GM21367 (cell line): Measurements from ENCODE around the gene MUC6.

Experiments
- ATAC-seq: cut with Tn5 transposase; IDR thresholded peaks from one replicate; pipeline ENCODE4 v1.9.1; 2021; ENCODE audit not compliant: unreplicated experiment

MUC6 gene, protein sequence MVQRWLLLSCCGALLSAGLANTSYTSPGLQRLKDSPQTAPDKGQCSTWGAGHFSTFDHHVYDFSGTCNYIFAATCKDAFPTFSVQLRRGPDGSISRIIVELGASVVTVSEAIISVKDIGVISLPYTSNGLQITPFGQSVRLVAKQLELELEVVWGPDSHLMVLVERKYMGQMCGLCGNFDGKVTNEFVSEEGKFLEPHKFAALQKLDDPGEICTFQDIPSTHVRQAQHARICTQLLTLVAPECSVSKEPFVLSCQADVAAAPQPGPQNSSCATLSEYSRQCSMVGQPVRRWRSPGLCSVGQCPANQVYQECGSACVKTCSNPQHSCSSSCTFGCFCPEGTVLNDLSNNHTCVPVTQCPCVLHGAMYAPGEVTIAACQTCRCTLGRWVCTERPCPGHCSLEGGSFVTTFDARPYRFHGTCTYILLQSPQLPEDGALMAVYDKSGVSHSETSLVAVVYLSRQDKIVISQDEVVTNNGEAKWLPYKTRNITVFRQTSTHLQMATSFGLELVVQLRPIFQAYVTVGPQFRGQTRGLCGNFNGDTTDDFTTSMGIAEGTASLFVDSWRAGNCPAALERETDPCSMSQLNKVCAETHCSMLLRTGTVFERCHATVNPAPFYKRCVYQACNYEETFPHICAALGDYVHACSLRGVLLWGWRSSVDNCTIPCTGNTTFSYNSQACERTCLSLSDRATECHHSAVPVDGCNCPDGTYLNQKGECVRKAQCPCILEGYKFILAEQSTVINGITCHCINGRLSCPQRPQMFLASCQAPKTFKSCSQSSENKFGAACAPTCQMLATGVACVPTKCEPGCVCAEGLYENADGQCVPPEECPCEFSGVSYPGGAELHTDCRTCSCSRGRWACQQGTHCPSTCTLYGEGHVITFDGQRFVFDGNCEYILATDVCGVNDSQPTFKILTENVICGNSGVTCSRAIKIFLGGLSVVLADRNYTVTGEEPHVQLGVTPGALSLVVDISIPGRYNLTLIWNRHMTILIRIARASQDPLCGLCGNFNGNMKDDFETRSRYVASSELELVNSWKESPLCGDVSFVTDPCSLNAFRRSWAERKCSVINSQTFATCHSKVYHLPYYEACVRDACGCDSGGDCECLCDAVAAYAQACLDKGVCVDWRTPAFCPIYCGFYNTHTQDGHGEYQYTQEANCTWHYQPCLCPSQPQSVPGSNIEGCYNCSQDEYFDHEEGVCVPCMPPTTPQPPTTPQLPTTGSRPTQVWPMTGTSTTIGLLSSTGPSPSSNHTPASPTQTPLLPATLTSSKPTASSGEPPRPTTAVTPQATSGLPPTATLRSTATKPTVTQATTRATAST (N-terminal part only)

DNA sequence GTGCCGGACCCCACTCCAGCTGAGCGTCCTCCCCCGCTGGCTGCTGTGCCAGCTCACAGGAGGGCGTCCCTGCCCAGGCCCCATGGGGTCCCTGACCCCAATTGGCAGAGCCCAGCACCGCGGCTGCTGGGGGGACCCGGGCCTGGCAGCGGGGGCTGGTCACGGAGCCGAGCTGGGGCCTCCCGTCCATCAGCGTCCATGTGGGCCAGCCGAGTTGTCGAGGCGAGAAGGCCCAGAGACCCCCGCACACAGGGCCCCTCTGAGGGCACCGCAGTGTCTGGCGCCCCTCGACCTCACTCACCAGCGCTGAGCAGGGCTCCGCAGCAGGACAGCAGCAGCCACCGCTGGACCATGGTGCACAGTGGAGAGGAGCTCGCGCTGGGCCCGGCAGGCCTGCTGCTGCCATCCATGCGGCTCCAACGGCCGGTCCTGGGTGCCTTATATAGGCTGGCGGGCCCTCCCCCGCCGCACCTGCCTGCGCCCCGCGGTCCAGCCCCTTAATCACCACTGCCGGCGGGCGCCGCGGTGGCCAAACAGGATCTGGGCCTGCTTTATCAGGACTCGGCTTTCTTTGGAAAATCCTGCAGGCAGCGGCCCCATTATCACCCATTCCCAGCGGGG, at the start of gene MUC6:
Gene MUC6 (minus strand): TSS at position 416 of the 621 bp plus-strand sequence. CDS start 63 bp downstream, at position 353.
- ATAC-seq: no peak

DNA sequence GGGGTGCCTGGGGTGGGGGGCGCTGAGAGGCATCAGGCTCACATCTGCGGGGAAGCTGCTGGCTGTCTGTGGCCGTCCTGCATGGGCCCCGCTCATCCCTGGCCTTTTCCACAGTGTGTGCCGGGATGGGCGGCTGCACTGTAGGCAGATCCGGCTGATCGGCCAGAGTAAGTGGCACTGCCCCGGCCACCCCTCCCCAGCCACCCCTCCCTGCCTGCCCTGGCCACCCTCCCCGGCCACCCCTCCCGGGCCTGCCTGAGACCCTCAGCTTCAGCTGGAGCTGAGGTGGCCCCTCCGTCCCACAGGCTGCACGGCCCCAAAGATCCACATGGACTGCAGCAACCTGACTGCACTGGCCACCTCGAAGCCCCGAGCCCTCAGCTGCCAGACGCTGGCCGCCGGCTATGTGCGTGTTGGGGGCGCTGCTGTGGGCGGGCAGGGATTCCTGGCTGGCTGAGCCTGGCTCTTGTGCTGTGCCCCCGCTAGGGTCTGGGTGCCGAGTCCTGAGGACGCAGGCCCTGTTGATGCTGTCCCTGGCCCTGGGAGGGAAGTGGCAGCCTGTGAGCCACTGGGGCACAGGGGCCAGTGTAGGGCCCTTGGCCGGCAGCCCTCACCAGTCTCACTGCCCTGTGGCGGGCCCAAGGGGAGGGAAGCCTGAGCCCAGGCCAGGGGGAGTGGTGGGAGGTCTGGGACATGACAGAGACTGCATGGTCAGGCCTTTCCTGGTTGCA, 49.1 kb upstream of the MUC6 start:
- no peak for ATAC-seq

DNA sequence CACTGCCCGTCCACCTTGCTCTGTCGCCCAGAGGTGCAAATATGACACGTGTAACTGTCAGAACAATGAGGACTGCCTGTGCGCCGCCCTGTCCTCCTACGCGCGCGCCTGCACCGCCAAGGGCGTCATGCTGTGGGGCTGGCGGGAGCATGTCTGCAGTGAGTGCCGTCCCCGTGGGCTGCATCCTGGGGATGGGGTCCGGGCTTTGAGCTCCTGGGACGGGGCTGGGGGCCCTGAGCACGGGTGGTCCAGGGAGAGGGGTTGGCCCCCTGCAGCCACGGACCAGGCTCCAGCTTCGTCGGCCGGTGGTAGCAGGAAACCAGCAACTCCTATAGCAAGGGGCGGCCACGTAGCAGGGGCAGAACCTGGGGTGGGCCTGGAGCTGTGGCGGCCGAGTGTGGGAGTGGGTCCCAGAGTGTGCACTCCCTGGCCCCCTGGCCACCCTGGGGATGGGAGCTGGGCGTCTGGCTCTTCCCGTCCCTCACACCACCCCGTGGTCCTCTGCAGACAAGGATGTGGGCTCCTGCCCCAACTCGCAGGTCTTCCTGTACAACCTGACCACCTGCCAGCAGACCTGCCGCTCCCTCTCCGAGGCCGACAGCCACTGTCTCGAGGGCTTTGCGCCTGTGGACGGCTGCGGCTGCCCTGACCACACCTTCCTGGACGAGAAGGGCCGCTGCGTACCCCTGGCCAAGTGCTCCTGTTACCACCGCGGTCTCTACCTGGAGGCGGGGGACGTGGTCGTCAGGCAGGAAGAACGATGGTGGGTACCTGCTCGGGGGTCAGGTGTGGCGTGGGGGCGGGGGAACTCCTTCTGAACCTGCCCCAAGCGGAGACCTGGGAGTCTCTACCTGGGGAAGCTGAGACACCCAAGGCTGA, 48.3 kb upstream of the MUC6 start:
- no peak for ATAC-seq

DNA sequence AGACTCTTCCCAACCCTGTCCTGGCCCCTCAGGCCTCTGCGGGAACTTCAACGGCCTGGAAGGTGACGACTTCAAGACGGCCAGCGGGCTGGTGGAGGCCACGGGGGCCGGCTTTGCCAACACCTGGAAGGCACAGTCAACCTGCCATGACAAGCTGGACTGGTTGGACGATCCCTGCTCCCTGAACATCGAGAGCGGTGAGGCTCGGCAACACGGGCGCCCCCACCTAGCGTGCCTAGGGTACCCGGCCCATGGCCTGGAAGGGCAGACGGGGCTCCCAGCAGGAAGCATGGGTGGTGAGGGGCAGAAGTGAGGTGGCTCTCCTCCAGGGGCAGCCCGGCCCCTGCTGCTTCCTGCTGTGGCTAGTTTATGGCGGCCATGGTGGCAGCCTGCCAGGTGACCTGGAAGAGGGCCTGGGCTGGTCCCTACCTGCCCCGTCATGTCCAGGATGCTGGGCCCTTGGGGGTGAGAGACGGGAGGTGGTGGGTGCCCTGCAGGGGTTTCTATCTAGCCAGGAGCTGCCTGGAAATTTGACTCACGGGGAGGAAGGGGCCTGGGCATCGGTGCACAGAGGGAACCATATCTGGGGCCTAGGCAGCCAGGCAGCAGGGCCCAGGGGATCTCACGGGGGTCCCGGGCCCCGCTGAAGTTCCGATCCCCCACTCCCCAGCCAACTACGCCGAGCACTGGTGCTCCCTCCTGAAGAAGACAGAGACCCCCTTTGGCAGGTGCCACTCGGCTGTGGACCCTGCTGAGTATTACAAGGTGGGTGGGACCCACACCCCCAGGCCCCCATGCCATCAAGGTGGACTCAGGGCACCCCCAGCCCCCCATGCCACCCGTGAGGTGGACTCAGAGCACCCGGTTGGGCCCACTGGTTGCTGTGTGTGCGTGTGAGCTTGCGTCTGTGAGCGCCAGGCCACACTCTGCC, 47.4 kb upstream of the MUC6 start:
- no peak for ATAC-seq

DNA sequence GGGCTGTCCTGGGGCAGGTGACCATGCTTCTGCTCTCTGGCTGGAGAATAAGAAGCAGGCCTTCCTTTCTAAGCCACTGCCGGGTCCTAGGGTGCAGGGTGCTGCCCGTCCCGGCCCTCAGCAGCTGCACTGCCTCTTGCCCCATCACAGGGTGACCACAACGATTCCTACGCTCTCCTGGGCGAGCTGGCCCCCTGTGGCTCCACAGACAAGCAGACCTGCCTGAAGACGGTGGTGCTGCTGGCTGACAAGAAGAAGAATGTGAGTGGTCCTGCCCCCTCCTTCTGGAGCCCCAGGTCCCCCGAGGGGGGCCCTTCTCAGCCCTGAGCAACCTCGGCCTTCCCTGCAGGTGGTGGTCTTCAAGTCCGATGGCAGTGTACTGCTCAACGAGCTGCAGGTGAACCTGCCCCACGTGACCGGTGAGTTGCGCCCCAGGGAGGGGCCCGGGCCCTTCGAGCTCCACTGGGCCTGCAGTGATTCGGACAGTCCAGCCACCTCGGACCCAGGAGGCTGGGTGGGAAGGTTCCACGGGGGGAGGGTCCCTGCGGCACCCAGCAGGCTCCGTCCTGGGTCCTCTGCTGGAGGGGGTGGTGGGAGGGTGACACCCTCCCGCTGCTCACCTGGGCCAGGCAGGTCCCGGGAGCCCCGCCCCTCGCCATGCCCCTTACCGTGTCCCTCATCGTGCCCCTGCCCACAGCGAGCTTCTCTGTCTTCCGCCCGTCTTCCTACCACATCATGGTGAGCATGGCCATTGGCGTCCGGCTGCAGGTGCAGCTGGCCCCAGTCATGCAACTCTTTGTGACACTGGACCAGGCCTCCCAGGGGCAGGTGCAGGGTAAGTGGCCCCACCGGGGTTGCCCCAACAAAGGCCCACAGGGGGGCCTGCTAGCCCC, 46.5 kb upstream of the MUC6 start:
- no peak for ATAC-seq

DNA sequence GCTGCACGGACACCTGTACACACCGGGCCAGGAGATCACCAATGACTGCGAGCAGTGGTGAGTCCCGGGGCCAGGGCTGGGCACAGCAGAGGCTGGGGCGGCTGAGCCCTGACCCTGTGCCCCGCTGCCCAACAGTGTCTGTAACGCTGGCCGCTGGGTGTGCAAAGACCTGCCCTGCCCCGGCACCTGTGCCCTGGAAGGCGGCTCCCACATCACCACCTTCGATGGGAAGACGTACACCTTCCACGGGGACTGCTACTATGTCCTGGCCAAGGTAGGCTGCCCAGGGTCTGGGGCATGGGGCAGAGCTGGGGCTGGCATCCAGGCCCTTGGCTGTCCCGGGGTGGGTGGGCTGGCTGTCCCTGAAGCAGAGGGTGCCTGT, 45.8 kb upstream of the MUC6 start:
- no peak for ATAC-seq

DNA sequence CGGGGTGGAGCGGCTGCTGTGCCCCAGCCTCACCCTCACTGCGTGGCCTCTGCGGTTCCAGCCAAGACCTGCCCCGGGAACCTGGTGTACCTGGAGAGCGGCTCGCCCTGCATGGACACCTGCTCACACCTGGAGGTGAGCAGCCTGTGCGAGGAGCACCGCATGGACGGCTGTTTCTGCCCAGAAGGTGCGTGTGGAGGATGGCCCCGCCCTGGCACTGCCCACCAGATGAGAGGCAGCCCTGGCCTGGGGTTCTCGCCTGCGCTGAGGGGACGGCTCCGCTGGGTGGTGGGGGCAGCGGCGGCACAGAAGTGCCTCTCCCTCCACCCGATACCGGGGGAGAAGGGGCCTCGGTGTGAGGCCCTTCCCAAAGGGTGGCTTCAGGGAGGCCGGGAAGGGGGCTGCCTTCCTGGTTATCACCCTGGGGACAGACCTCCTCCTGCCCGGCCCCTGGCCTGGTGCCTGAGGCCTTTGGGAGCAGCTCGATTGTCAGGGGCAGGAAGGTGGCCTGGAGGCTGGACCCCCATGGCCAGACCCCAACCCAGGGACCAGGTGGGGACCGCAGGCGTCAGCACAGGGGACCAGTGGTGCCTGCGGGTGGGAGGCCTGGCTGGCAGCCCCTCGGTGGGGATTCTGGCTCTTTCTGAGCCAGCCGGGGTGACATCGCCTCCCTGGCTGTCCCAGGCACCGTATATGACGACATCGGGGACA, 45.2 kb upstream of the MUC6 start:
- ATAC-seq: no peak

DNA sequence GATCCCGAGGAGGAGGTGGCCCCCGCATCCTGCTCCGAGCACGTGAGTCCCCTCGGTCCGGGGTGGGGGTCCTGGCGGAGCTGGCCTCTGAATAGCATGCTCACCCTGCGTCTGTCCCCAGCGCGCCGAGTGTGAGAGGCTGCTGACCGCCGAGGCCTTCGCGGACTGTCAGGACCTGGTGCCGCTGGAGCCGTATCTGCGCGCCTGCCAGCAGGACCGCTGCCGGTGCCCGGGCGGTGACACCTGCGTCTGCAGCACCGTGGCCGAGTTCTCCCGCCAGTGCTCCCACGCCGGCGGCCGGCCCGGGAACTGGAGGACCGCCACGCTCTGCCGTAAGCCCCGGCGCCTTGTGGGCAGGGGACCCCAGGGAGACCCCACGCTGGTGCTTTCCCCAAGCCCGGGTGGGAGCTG, 41.7 kb upstream of the MUC6 start:
- no peak for ATAC-seq

DNA sequence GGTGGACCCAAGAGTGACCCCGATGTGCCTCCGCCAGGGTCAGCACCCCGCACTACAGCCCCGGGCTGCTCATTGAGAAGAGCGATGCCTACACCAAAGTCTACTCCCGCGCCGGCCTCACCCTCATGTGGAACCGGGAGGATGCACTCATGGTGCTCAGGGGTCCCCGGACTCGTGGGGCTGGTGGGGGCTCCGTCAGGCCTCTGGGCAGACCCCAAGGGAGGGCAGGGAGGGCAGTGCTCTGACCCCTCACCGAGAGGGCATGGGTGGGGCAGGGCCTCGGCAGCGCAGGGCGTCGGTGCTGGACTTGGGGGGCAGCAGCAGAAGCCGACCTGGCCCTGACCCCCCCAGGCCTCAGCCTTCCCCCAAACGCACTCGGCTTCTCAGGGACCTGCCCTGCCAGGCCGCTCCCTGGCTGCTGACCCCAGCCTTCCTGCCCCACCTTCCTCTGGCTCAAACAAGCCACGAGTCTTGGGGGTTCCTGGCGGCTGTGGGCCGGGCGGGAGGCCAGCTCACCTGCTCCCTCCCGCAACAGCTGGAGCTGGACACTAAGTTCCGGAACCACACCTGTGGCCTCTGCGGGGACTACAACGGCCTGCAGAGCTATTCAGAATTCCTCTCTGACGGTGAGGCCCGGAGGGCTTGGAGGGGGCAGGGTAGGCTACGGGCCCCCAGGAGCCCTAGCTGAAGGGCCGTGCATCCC, 41.0 kb upstream of the MUC6 start:
- ATAC-seq: no peak

DNA sequence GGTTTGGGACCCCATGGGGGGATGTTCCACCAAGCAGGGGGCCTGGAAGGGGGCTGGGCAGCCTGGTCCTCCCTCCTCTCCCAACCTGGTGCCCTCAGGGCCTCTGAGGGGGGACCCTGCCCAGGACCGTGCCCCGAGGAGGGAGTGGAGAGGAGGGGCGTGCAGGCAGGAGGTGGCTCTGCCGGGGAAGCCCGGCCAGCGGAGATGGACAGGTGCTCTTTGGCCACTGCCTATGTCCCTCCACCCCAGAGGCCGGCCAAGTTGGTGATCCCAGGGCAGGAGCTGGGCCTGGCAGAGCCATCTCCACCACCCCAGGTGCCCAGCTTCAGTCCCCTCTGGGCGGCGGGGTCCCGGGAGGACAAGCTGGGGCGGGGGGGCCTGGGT, 40.5 kb upstream of the MUC6 start:
- ATAC-seq: no peak

DNA sequence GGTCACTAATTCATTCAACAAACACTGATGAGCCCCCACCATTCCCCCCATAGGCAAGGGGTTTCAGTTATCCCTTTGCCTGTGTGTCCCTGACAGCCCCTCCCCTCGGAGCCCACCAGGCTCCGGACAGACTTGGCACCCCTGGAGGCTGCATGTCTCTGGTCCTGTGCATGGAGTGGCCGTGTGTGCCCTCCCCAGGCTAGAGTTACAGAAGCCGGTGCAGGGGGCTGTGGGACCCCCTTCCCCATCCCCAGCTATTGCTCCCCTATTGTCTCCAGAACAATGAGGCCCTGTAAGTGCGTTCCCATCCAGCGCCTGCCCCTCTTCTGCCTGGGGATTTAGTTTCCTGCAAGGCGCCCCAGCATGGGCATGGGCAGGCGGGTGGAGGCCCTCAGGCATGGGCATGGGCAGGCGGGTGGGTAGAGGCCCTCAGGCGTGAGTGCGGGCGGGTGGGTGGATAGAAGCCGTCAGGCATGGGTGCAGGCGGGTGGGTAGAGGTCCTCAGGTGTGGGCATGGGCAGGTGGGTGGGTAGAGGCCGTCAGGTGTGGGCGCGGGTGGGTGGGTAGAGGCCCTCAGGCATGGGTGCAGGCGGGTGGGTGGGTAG, 39.6 kb upstream of the MUC6 start:
- no peak for ATAC-seq

DNA sequence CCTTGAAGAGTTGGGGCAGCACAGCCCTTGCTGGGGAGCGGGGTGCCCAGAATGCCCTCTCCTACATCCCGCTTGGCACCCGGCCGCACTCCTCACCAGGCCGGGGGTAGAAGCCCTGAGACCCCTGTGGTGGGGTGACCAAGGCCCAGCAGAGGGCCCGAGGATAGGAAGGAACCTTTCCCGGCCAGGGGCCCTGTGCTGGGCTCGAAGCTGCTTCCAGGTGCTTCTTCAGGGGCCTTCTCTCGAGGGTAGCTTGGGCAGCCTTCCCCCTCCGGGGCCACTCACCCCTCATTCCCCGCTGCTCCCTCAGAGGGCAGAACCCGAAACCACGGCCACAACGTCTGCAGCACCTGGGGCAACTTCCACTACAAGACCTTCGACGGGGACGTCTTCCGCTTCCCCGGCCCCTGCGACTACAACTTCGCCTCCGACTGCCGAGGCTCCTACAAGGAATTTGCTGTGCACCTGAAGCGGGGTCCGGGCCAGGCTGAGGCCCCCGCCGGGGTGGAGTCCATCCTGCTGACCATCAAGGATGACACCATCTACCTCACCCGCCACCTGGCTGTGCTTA, 38.9 kb upstream of the MUC6 start:
- no peak for ATAC-seq

DNA sequence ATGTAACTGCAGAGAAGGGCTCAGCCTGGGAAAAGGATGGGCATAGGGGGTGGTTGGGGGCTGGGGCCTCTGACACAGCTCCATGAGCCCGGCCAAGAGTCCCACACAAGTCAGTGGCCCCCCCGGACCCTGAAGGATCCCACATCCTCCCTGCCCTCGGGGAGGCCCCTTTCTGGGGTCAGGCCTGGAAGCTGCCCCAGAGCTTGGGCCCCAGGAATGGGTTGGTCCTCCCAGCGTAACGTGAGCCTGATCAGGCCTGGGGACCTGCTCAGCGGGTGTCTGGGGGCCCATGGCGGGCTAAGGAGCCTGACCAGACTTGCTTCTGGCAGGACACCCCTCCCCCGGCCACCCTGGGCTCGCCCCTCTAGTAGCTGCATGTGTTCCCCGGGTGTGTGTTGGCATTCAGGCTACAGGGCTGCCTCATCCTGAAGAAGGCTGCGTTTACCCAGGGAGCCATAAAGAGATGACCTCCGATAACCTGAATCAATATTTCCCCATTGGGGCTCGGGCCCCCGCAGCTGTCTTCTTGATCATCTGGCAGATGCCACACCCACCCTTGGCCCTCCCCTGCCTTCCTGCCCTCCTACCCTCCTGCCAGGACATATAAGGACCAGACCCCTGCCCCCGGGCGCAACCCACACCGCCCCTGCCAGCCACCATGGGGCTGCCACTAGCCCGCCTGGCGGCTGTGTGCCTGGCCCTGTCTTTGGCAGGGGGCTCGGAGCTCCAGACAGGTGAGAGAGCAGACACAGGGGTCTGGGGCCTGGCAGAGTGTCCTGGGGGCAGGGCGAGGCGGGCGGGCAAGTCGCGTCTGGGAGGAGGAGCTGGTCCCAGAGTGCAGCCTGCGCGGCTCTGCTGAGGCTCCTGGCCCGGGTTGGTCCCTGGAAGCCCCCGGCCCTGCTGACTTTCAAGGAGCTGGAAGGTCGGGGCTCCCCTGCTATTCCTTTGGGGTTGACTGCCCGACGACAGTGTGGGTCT, 38.0 kb upstream of the MUC6 start, which contains the start of gene MUC2:
Gene MUC2 (plus strand): TSS at position 631 of the 978 bp plus-strand sequence.
- ATAC-seq: no peak

DNA sequence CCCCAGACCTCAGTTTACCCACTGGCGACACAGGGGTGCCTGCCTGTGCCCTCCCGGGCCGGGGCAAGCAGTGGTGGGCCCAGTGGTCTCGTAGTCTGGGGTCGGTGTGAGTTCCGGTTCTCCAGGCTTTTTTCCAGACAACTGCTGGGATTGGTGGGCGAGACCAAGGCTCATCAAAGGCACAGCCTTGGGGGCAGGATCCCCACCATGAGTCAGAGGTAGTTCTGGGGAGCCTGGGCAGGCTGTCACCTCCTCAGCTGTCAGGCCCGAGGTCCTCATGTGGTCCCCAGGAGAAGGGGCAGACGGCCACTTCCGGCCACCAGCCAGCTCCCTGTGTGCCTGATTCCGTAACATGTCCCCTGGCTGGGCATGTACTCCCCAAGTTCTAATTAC, 37.3 kb upstream of the MUC6 start:
- no peak for ATAC-seq
